ENCODE measurements around the gene EDN3.

- no peak for TF ChIP-seq CTCF (IDR thresholded peaks at IDR 0.05)
- TF ChIP-seq POLR2A (IDR thresholded peaks at IDR 0.05): no peak
These were observed 35.0 kb downstream of the EDN3 start for GRCh38 chr20:59335377-59335776.
